HFF-Myc (cell line): ENCODE measurements around the gene P2RY1.

Experiments
- DNase-seq: peaks from one replicate; pipeline ENCODE4 v3.0.0-alpha.2; 2011; ENCODE audit warnings: low read depth; ENCODE audit errors: extremely low read depth
- H3K4me3 ChIP-seq: replicated peaks from 2 replicates; pipeline ENCODE4 v1.5.1; 2011; ENCODE audit warnings: low read depth, mild to moderate bottlenecking, control low read depth, low read length
- TF ChIP-seq, protein P1 (sequence below): IDR thresholded peaks from 2 replicates; pipeline ENCODE4 v1.5.1; 2012; ENCODE audit warnings: mild to moderate bottlenecking, low read depth, low read length, control low read depth; ENCODE audit errors: missing control alignments

The P2RY1 gene

DNA sequence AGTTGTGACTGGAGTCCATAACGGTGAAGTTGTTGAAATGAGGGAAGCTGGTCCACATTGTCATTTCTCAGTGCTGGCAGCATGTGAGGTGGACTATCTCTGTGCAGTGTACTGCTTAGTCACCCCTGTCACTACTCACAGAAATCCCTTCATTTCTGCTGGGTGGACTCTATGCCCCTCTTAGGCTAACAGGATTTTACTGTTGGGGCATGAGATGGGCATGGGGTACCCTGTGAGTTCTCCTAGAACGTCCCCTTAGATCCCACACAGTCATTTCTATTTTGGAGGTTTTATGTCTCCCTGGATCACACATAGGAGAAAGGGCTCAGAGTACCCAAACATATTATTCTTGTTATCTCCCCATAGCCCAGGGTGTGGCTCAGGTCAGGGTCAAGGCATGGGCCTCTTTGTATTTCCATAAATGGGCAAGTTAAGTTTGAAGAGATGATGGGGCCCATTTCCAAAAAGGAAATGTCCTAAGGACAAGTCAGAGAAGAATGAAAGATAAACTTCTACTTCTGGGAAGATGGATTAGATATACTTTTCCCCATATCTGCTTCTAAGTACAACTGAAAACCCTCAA is 15.2 kb downstream of the P2RY1 start:
- TF ChIP-seq, protein P1, sequence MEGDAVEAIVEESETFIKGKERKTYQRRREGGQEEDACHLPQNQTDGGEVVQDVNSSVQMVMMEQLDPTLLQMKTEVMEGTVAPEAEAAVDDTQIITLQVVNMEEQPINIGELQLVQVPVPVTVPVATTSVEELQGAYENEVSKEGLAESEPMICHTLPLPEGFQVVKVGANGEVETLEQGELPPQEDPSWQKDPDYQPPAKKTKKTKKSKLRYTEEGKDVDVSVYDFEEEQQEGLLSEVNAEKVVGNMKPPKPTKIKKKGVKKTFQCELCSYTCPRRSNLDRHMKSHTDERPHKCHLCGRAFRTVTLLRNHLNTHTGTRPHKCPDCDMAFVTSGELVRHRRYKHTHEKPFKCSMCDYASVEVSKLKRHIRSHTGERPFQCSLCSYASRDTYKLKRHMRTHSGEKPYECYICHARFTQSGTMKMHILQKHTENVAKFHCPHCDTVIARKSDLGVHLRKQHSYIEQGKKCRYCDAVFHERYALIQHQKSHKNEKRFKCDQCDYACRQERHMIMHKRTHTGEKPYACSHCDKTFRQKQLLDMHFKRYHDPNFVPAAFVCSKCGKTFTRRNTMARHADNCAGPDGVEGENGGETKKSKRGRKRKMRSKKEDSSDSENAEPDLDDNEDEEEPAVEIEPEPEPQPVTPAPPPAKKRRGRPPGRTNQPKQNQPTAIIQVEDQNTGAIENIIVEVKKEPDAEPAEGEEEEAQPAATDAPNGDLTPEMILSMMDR: no peak
- no peak overlapping the region for H3K4me3 ChIP-seq
- no peak for DNase-seq

DNA sequence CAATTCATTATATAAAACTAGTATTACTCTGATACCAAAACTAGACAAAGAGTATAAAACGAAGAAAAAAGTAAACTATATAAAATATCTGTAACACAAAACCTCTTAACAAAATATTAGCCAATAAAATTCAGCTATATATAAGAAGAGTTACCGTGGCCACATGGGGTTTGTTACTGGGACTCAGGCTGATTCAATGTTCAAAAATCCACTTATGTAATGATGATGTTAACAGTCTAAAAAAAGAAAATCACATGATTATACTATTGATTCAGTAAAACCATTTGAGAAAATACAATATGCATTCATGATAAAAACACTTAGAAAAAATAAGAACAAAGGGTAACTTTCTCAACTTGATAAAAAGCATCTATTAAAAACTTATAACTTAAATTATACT is 18.3 kb downstream of the P2RY1 start:
- no peak for DNase-seq
- H3K4me3 ChIP-seq: no peak overlapping the region
- TF ChIP-seq, protein P1: no peak

DNA sequence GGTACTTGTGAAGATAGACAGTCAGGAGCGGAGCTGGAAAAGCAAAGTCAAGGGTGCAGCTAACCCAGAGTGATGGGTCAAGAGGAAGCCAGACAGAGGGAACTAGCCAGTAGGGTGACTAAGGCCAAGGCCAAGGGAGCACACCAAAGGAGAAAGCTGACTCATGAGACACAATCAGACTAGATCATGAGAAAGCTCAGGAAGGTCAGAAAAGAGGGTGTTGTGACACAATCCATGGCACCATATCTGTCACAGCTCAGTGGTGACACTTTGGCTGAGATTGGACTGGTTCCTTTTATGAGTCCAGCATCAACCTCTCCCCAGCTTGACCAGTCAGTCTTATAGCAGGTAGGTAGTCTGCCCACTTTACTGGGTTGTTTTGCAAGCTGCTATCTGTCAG is 22.2 kb downstream of the P2RY1 start:
- no peak overlapping the region for H3K4me3 ChIP-seq
- TF ChIP-seq, protein P1: no peak
- no peak for DNase-seq

DNA sequence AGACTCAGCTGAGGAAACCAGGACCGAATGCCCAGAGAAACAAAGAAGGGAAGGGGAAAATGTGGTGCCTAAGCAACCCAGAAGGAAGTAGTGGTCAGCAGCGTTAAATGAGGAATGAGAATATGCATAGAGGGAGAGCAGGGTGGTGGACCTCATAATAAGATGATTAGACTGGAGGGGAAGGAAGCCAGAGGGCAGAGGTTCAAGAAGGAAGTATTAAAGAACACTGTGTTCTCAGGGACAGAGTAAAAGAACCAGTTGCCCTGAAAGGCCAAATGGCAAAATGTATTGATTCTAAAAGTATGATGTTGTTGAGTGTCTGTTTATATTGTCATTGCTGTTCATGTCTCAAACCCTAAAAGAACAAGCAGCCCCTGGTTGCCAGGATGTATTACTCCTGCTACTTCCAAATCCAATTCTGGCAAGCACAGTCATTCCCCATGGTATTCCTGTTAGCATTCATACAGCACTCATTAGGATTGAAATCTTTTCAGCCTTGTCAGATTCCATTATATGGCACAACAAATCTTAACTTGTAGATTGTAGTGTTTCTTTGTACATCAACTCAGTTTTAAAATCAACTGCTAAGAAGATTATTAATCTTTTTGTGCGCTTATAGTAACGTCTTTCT is 23.4 kb downstream of the P2RY1 start:
- no peak for DNase-seq
- TF ChIP-seq, protein P1: no peak
- H3K4me3 ChIP-seq: no peak overlapping the region

DNA sequence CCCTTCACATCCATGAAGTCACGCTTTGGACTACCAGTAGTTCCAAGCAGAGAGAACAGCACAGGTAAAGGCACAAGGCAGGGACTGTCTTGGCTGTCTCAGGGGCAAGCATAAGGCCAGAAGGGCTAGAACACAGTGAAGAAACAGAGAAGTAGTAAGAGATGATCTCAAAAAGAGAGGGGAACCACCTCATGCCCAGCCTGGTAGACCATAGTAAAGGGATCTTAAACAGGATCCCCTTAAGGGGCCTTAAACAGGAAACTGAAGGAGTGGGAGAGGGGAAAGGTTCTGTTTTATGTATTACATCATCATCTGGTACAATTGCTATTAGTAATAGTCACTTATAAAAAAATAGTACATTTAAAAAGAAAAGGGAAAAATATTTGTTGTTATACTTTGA is 25.8 kb downstream of the P2RY1 start:
- no peak for DNase-seq
- no peak overlapping the region for H3K4me3 ChIP-seq
- TF ChIP-seq, protein P1: no peak

DNA sequence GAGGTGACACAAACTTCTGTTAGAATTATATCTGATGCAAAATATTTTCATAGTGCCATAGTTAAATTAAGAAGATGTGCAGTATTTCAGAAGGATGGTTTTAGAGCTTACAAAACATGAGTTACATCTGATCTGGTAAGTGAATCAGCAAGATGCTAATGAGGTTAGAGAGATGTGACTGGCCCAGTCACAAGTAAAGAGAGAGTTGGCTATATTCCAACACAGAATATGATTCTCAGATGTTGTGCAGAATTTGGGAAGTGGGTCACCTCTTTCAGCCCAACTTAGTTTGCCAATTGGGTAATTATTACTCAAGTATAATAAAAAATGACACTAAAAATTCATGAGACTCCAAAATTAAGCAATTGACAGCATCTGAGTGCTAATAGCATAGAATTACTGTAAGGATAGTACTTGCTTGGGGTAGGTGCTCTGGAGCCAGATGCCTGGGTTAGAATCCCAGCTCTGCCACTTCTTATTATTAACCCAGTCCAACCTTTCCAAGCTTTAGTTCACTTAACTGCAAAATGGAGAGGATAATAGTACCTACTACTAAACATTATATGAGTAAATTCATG is 30.8 kb downstream of the P2RY1 start:
- TF ChIP-seq, protein P1: no peak
- H3K4me3 ChIP-seq: no peak overlapping the region
- no peak for DNase-seq
